ENCODE results near the gene PIK3CA. TPM values are rescaled to one million over a fixed set of nuclear protein-coding genes. Genes with fewer than 3 reads are reported as not detected.

PIK3CA gene
- total RNA-seq, 1 donor from 2014 or later = 24.5 TPM

DNA sequence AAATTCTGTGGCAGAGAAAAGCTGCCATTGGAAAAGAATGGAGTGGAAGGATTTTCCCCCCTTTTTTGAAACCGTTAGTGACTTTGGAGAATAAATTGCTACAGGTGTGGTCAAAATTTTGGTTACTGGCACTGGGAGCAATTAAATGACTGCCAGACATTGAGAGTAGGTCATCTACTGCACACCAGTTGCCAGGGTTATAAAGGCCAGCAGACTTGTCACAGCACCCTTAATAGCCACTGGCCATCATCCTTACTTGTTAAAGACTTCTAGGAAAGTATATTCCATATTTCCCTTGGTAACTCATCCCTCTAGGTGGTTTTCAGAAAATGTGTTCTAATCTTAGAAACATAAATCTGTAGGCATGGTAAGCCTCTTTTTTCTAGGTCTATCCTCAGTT, 8.0 kb downstream of the PIK3CA start:
- no peaks in the 10 kb centered on the region for H3K9me3 ChIP-seq (ENCODE audit: low read depth)
- H4K20me1 ChIP-seq (ENCODE audit: low read depth) = peaks cover 29% of the 10 kb centered on the region
- no peaks in the 10 kb centered on the region for H3K27me3 Mint-ChIP-seq (ENCODE audit: insufficient read depth, low read depth)
- TF ChIP-seq, protein P1, sequence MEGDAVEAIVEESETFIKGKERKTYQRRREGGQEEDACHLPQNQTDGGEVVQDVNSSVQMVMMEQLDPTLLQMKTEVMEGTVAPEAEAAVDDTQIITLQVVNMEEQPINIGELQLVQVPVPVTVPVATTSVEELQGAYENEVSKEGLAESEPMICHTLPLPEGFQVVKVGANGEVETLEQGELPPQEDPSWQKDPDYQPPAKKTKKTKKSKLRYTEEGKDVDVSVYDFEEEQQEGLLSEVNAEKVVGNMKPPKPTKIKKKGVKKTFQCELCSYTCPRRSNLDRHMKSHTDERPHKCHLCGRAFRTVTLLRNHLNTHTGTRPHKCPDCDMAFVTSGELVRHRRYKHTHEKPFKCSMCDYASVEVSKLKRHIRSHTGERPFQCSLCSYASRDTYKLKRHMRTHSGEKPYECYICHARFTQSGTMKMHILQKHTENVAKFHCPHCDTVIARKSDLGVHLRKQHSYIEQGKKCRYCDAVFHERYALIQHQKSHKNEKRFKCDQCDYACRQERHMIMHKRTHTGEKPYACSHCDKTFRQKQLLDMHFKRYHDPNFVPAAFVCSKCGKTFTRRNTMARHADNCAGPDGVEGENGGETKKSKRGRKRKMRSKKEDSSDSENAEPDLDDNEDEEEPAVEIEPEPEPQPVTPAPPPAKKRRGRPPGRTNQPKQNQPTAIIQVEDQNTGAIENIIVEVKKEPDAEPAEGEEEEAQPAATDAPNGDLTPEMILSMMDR (IDR thresholded peaks at IDR 0.05) = no peak
- TF ChIP-seq EZH2 (IDR thresholded peaks at IDR 0.05) (no peak), EZH2phosphoT487 (IDR thresholded peaks at IDR 0.05) (no peak)
- H3F3A ChIP-seq (ENCODE audit: low read depth) = no peaks in the 10 kb centered on the region
- H3K27ac ChIP-seq = no peak overlapping the region
- H3K27ac Mint-ChIP-seq = no peak overlapping the region
- peaks cover 98% of the 10 kb centered on the region for H3K79me2 ChIP-seq (ENCODE audit: low read depth)
- no peaks in the 10 kb centered on the region for H3K36me3 Mint-ChIP-seq
- no peak overlapping the region for H3K4me3 Mint-ChIP-seq
- no peaks in the 10 kb centered on the region for H3K36me3 ChIP-seq
- H3K27me3 ChIP-seq = no peaks in the 10 kb centered on the region
- DNase-seq (ENCODE audit: low spot score) = no peak
- no peak overlapping the region for H2AFZ ChIP-seq (replicated peaks)
- H3K4me2 ChIP-seq = no peak overlapping the region
- H3K4me1 Mint-ChIP-seq = peaks cover 10% of the 10 kb centered on the region
- no peaks in the 10 kb centered on the region for H3K9me3 Mint-ChIP-seq
- no peak overlapping the region for H3K4me3 ChIP-seq
- no peaks in the 10 kb centered on the region for H3K4me1 ChIP-seq
- no peak overlapping the region for H3K9ac ChIP-seq

DNA sequence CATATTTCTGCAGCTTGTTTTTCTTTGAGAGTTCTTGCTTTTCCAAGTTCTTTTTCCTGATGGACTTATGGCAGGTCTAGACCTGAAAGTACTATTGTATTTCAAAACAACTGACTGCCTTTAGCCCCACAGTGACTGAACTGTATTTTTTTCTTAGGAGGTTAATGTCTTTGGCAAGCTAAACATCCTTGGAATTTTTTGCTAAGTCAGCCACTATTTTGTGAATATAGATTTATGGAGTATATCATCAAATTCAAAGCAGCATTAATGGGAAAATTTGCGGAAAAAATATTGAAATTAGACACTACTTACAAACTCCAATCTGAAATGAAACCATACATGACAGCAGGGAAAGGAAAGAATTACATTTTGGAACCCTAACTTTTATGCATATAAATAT, 8.6 kb downstream of the PIK3CA start:
- H3K9ac ChIP-seq = no peak overlapping the region
- no peak overlapping the region for H3K4me3 Mint-ChIP-seq
- no peaks in the 10 kb centered on the region for H3K27me3 ChIP-seq
- peaks cover 23% of the 10 kb centered on the region for H4K20me1 ChIP-seq (ENCODE audit: low read depth)
- H3K27me3 Mint-ChIP-seq (ENCODE audit: insufficient read depth, low read depth) = peaks cover 3% of the 10 kb centered on the region
- H3K27ac Mint-ChIP-seq = no peak overlapping the region
- H3K36me3 Mint-ChIP-seq = no peaks in the 10 kb centered on the region
- TF ChIP-seq EZH2phosphoT487 (IDR thresholded peaks at IDR 0.05) = no peak
- TF ChIP-seq, protein P1 (IDR thresholded peaks at IDR 0.05) = no peak
- no peak for TF ChIP-seq EZH2 (IDR thresholded peaks at IDR 0.05)
- no peaks in the 10 kb centered on the region for H3K36me3 ChIP-seq
- H3K4me2 ChIP-seq = no peak overlapping the region
- no peak overlapping the region for H2AFZ ChIP-seq (replicated peaks)
- H3K4me1 ChIP-seq = no peaks in the 10 kb centered on the region
- H3K9me3 Mint-ChIP-seq = no peaks in the 10 kb centered on the region
- peaks cover 98% of the 10 kb centered on the region for H3K79me2 ChIP-seq (ENCODE audit: low read depth)
- H3K27ac ChIP-seq = no peak overlapping the region
- no peak for DNase-seq (ENCODE audit: low spot score)
- no peak overlapping the region for H3K4me3 ChIP-seq
- no peaks in the 10 kb centered on the region for H3F3A ChIP-seq (ENCODE audit: low read depth)
- peaks cover 5% of the 10 kb centered on the region for H3K4me1 Mint-ChIP-seq
- H3K9me3 ChIP-seq (ENCODE audit: low read depth) = no peaks in the 10 kb centered on the region

DNA sequence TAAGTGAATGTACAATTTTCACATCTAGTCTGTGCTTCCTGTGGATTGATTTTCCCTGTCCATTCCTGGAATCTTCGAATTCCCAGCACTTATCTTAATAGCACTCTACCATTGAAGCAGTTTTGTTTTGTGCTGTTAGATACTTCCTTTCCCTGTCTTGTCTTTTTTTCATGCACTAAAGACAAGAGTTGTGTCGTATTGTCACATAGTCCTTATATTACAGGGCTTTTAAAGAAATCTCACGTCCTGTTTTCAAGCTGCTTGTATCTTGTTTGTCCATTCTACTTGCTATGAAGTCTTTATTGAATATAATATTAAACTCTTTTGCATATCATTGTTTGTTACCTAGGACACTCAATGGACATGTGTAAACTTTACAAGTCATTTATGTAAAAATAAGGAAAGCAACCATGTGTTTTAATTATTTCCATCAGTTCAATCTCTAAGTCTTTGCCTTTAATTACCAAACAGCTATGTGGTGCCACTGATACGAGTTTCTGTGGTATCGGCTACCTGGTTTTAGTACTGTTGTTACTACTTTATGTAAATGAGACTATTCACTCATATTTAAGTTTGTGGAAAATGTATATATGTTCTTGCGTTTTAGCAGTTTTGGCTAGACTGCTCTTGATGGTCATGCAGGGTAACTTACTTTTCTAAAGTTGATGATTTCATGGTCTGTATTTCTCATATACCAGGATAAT, 10.3 kb downstream of the PIK3CA start:
- DNase-seq (ENCODE audit: low spot score) = no peak
- H3K9me3 Mint-ChIP-seq = no peaks in the 10 kb centered on the region

More for the DNA sequence above, 10.3 kb downstream of the PIK3CA start:
- no peak overlapping the region for H3K4me3 ChIP-seq
- TF ChIP-seq, protein P1 (IDR thresholded peaks at IDR 0.05) = no peak
- TF ChIP-seq EZH2phosphoT487 (IDR thresholded peaks at IDR 0.05) (no peak), EZH2 (IDR thresholded peaks at IDR 0.05) (no peak)
- no peaks in the 10 kb centered on the region for H3K27me3 ChIP-seq
- H3K9ac ChIP-seq = no peak overlapping the region
- Mint-ChIP-seq H3K4me1 (peaks cover 3% of the 10 kb centered on the region), H3K27ac (no peak overlapping the region), H3K4me3 (no peak overlapping the region), H3K36me3 (no peaks in the 10 kb centered on the region), H3K27me3 (ENCODE audit: insufficient read depth, low read depth) (peaks cover 3% of the 10 kb centered on the region)
- peaks cover 87% of the 10 kb centered on the region for H3K79me2 ChIP-seq (ENCODE audit: low read depth)
- no peaks in the 10 kb centered on the region for H3F3A ChIP-seq (ENCODE audit: low read depth)
- no peaks in the 10 kb centered on the region for H3K36me3 ChIP-seq
- H3K4me2 ChIP-seq = no peak overlapping the region
- no peak overlapping the region for H3K27ac ChIP-seq
- no peaks in the 10 kb centered on the region for H3K9me3 ChIP-seq (ENCODE audit: low read depth)
- H4K20me1 ChIP-seq (ENCODE audit: low read depth) = peaks cover 13% of the 10 kb centered on the region
- H3K4me1 ChIP-seq = no peaks in the 10 kb centered on the region
- no peak overlapping the region for H2AFZ ChIP-seq (replicated peaks)
